ENCODE results near the gene CITED1. TPM values are rescaled to one million over a fixed set of nuclear protein-coding genes. Genes with fewer than 3 reads are reported as not detected.

CITED1 gene
- total RNA-seq, 1 donor from 2014 or later: not detected

DNA sequence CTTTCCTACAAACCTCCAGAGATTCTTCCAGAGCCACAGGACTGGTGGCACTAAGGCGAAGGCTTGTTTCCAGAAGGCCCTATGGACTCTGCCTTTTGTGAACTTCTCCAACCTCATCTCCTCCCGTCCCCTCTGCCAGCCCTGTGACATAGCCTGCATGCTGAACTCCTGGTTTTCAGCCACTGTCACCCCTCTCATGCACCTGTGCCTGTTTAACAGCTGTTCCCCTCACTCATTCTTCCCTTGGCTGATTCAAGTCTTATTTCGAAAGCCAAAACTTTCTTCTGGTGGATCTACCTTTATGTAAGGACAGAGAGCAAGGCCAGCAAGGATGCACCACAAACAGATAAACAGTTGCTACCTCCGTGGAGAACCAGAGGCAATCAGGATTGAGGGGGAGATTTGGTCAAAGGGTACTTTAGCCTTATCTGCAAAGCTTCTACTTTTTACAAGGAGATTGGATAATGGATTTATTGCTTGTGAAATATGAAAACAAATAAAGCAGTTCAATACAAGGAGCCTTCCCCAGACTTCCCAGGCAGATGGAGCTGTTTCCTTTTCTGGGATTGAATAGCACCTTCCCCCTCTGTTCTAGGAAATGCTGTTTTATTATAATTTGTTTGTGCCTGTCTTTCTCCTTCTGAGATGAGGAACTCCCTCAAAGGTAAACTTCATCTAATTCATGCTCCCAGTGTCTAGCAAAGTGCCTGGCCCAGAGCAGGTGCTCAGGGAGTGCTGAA is 5.7 kb downstream of the CITED1 start:
- H3K4me3 ChIP-seq: no peak overlapping the region
- H3K27me3 ChIP-seq: peaks cover 6% of the 10 kb centered on the region
- no peak for DNase-seq (ENCODE audit: low spot score in 2 of 2)
- H3K36me3 ChIP-seq: no peaks in the 10 kb centered on the region
- intact Hi-C loops (cut with DNase I): loop anchor here (10.0 kb wide), 1 partner anchor 285 kb away; no protein-coding TSS in a partner anchor
- no peaks in the 10 kb centered on the region for H3K9me3 ChIP-seq
- peaks cover 0 to 5% of the 10 kb centered on the region in 2 donors for H3K4me1 ChIP-seq
- TF ChIP-seq, protein P1, sequence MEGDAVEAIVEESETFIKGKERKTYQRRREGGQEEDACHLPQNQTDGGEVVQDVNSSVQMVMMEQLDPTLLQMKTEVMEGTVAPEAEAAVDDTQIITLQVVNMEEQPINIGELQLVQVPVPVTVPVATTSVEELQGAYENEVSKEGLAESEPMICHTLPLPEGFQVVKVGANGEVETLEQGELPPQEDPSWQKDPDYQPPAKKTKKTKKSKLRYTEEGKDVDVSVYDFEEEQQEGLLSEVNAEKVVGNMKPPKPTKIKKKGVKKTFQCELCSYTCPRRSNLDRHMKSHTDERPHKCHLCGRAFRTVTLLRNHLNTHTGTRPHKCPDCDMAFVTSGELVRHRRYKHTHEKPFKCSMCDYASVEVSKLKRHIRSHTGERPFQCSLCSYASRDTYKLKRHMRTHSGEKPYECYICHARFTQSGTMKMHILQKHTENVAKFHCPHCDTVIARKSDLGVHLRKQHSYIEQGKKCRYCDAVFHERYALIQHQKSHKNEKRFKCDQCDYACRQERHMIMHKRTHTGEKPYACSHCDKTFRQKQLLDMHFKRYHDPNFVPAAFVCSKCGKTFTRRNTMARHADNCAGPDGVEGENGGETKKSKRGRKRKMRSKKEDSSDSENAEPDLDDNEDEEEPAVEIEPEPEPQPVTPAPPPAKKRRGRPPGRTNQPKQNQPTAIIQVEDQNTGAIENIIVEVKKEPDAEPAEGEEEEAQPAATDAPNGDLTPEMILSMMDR (IDR thresholded peaks at IDR 0.05): no peak
- no peak overlapping the region for H3K27ac ChIP-seq

DNA sequence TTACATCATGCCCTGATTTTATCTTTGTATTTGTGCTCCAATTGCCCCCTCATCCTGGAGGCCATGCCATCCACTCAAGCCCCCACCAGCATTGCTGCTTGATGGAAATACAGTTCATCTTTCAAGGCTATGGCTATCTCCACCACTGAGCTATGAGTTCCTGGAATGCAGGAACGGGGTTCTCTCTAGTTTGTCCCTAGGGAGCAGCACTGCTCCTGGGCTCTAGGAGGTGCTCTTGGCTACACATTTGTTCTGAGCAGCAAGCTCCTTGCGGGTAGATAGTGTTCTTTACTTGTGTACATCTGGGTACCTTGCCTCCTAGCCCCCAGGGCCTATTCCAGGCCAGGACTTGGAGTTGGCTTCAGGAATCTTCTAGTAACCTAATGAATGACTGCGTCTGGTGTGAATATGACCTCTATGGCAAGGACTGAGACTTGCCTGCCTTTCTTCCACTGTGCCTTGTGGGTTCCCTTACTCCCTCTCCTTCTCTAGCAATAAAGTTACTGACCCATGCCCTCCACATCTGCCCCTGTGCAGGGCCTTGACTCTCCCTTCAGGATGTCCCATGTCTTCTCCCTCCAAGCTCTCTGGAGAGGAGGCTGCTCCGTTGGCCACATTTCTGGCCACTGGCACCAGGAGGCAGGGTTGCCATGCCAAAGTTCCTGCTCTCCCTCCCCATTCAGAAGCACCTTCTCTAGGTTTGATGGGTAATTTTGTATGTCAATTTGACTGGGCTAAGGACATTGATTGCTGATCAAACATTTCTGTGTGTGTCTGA is 7.6 kb downstream of the CITED1 start:
- intact Hi-C loops (cut with DNase I): no loop called here
- TF ChIP-seq, protein P1 (IDR thresholded peaks at IDR 0.05): peak in 1 of 3 experiments; percentile 3
- no peak for DNase-seq (ENCODE audit: low spot score in 2 of 2)
- Histone ChIP-seq H3K4me1 (no peaks in the 10 kb centered on the region), H3K27me3 (peaks cover 6% of the 10 kb centered on the region), H3K36me3 (no peaks in the 10 kb centered on the region), H3K4me3 (no peak overlapping the region), H3K27ac (no peak overlapping the region), H3K9me3 (no peaks in the 10 kb centered on the region)

DNA sequence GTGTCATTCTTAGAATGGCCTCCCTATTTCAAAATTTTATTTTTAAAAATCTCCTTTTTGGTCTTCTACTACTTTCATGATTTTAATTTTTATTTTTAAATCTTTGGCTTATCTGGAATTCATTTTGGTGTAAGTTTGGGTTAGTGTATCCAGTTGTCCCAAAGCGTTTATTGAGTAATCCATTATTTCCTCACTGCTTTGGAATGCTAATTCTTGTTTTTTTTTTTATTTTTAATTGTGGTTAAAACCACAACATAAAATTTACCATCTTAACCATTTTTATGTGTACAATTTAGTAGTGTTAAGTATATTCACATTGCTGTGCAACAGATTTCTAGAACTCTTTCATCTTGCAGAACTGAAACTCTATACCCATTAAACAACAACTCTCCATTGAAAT is 8.7 kb downstream of the CITED1 start:
- Histone ChIP-seq H3K9me3 (no peaks in the 10 kb centered on the region), H3K27me3 (peaks cover 6% of the 10 kb centered on the region), H3K36me3 (no peaks in the 10 kb centered on the region), H3K27ac (no peak overlapping the region), H3K4me1 (no peaks in the 10 kb centered on the region), H3K4me3 (no peak overlapping the region)
- TF ChIP-seq, protein P1 (IDR thresholded peaks at IDR 0.05): no peak
- intact Hi-C loops (cut with DNase I): no loop called here
- DNase-seq (ENCODE audit: low spot score in 2 of 2): no peak

DNA sequence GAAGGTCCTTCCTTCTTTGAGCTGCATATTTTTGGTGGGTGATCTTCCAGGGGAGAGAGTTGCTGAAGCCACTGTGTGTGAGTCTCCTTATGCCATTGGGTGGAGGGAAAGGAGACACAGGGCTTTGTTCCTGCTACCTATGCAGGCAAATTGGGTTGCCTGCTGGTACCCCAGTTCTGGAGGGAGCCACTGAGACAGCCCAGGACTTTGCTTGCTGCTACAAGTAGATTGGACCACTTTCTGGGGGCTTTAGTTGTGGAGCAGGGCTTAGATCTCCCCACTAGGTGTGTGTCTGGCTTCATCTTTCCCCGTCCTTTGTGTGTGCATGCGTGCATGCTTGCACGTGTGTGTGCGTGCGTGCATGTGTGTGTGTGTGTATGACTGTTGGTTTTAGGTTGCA is 10.0 kb downstream of the CITED1 start:
- H3K27ac ChIP-seq: no peak overlapping the region
- no peaks in the 10 kb centered on the region for H3K9me3 ChIP-seq
- H3K4me1 ChIP-seq: no peaks in the 10 kb centered on the region
- intact Hi-C loops (cut with DNase I): no loop called here
- TF ChIP-seq, protein P1 (IDR thresholded peaks at IDR 0.05): no peak
- H3K4me3 ChIP-seq: no peak overlapping the region
- H3K27me3 ChIP-seq: peaks cover 2% of the 10 kb centered on the region
- no peaks in the 10 kb centered on the region for H3K36me3 ChIP-seq
- DNase-seq (ENCODE audit: low spot score in 2 of 2): no peak

DNA sequence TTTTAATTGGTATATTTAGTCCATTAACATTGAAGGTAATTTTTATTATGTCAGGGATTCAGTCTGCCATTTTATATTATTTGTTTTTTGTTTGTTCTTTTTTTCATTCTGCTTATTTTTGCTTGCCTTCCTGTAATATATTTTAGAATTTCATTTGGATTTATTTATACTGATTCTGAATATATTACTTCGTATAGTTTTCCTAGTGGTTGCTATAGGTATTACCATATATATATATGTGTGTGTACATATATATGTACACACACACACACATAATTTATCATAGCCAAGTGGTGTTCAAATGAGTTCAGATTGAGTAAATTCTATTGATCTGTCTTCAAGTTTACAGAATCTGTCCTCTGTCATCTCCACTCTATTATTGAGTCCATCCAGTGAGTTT is 11.2 kb downstream of the CITED1 start:
- H3K4me1 ChIP-seq: no peaks in the 10 kb centered on the region
- no peaks in the 10 kb centered on the region for H3K36me3 ChIP-seq
- no peak overlapping the region for H3K4me3 ChIP-seq
- TF ChIP-seq, protein P1 (IDR thresholded peaks at IDR 0.05): no peak
- H3K27ac ChIP-seq: no peak overlapping the region
- H3K27me3 ChIP-seq: no peaks in the 10 kb centered on the region
- H3K9me3 ChIP-seq: no peaks in the 10 kb centered on the region
- intact Hi-C loops (cut with DNase I): no loop called here
- DNase-seq (ENCODE audit: low spot score in 2 of 2): no peak
